Lung (tissue), 16 donors: ENCODE results near the gene PCTP. TPM values are rescaled to one million over a fixed set of nuclear protein-coding genes. Genes with fewer than 3 reads are reported as not detected.

Experiments used
- ATAC-seq: fragments of 200-7000 bp; cut with Tn5 transposase; one replicate; pipeline ENCODE4 v1.9.1; 2020; ENCODE audit warnings: moderate number of reproducible peaks; ENCODE audit not compliant: insufficient read depth, low FRiP score
- DNase-seq, 3 donors: peaks; one replicate each; pipeline ENCODE4 v3.0.0-alpha.2; 2013 to 2017
- H3K27ac ChIP-seq, 2 donors: one replicate each; pipeline ENCODE4 v1.5.1; 2013; ENCODE audit warnings: mild to moderate bottlenecking in 2 of 2, moderate library complexity in 2 of 2, control low read depth in 1 of 2, inconsistent platforms in 1 of 2, low read depth in 1 of 2, low read length in 1 of 2
- H3K27me3 ChIP-seq, 3 donors: one replicate each; pipeline ENCODE4 v1.5.1; 2013; ENCODE audit warnings: low read length in 2 of 3; ENCODE audit not compliant: control insufficient read depth in 3 of 3, insufficient read depth in 3 of 3
- H3K36me3 ChIP-seq, 4 donors: one replicate each; pipeline ENCODE4 v1.5.1; 2013; ENCODE audit warnings: low read length in 4 of 4, mild to moderate bottlenecking in 1 of 4, moderate library complexity in 1 of 4; ENCODE audit not compliant: control insufficient read depth in 4 of 4, insufficient read depth in 4 of 4
- H3K4me1 ChIP-seq, 5 donors: one replicate each; pipeline ENCODE4 v1.5.1; 2013; ENCODE audit warnings: low read length in 5 of 5, mild to moderate bottlenecking in 2 of 5, moderate library complexity in 1 of 5; ENCODE audit not compliant: control insufficient read depth in 5 of 5, insufficient read depth in 5 of 5
- H3K4me3 ChIP-seq: one replicate; pipeline ENCODE4 v1.5.1; 2013; ENCODE audit warnings: mild to moderate bottlenecking, control low read depth, moderate library complexity
- H3K9ac ChIP-seq, 2 donors: one replicate each; pipeline ENCODE4 v1.5.1; 2013; ENCODE audit warnings: low read length in 2 of 2, control low read depth in 1 of 2; ENCODE audit not compliant: insufficient read depth in 1 of 2
- H3K9me3 ChIP-seq, 4 donors: one replicate each; pipeline ENCODE4 v1.5.1; 2013; ENCODE audit warnings: low read length in 3 of 4, mild to moderate bottlenecking in 1 of 4, moderate library complexity in 1 of 4; ENCODE audit not compliant: control insufficient read depth in 4 of 4, insufficient read depth in 3 of 4
- CTCF ChIP-seq: IDR thresholded peaks from 2 replicates; pipeline ENCODE4 v1.5.1; 2012; ENCODE audit warnings: mild to moderate bottlenecking; ENCODE audit errors: control extremely low read depth, extremely low read depth
- WGBS, 2 donors: extraction: QIAGEN DNeasy Blood & Tissue Kit; methylation state at CpG; one replicate each; pipeline ENCODE4 v1.1.7; 2013; 5-methylcytosine and 5-hydroxymethylcytosine counted together
- long read RNA-seq, 5 donors: transcript quantifications; one replicate each; lab custom pipeline, GENCODE V29; 2026
- polyA plus RNA-seq, 2 donors: library from polyadenylated mRNA; stranded (reverse); fragments of 200-250 nt; gene quantifications; one replicate each; pipeline ENCODE4 v1.2.1, GENCODE V29; 2013
- total RNA-seq, 2 donors: library from RNA; depleted of rRNA in 1 of 2; stranded (reverse); fragments of >200 nt in 1 of 2; gene quantifications; one replicate each; pipeline ENCODE4 v1.2.1, GENCODE V29; 2014 to 2021
- donor health status: control.
- donor health status: control.
- donor health status: Bipolar disorder and iron deficiency.
- donor health status: healthy.
- donor health status: DM: yes; HTN: yes; CAD: no.

Gene PCTP
- total RNA-seq (10 to 100 TPM; 14.3 to 23.8 TPM), polyA plus RNA-seq (10 to 100 TPM; 14.3 to 34.2 TPM)
- long read RNA-seq, donor 1, transcript PCTP-201 (6 exons, 2,044 nt), result major isoform, 5 of 8 reads
- long read RNA-seq, donor 1, partial matches to known transcripts, result 0 of 8 reads
- long read RNA-seq, donor 1, other reads (novel, unspliced or antisense), result 0 of 8 reads
- long read RNA-seq, donor 2, partial matches to known transcripts, result 0 of 5 reads
- long read RNA-seq, donor 2, other reads (novel, unspliced or antisense), result 0 of 5 reads
- long read RNA-seq, donor 3, partial matches to known transcripts, result 6 of 8 reads
- long read RNA-seq, donor 3, other reads (novel, unspliced or antisense), result 0 of 8 reads
- long read RNA-seq, donor 4, partial matches to known transcripts, result 0 of 4 reads
- long read RNA-seq, donor 4, other reads (novel, unspliced or antisense), result 0 of 4 reads
- long read RNA-seq, donor 5, partial matches to known transcripts, result 0 of 6 reads
- long read RNA-seq, donor 5, other reads (novel, unspliced or antisense), result 0 of 6 reads

GRCh38 chr17:55750750-55751657 lies at the start of gene PCTP:
PCTP (plus strand) TSS chr17:55751051; CDS start chr17:55751104, 53 bp downstream.
- WGBS, 2 donors, result 1 to 2% methylated on average over 52 to 53 of the region's 53 CpGs
- Histone ChIP-seq H3K27me3 (no peaks in the 10 kb centered on the region), H3K9ac (peak within 1 kb of the TSS; percentile 6 to 84), H3K9me3 (no peaks in the 10 kb centered on the region), H3K36me3 (peaks cover 0 to 5% (median 1%) of the 10 kb centered on the region in 4 donors), H3K27ac (peak within 1 kb of the TSS; percentile 90 to 96), H3K4me3 (peak within 1 kb of the TSS; percentile 85), H3K4me1 (peaks cover 5 to 11% (median 7%) of the 10 kb centered on the region in 5 donors)
- peak; percentile 99 for ATAC-seq
- no peak for TF ChIP-seq CTCF
- peak; percentile 93 to 94 (median 94) for DNase-seq

- WGBS, 2 donors, result 66 to 74% methylated on average over 7 of the region's 7 CpGs
- no peaks in the 10 kb centered on the region for H3K27me3 ChIP-seq
- DNase-seq (no peak), ATAC-seq (no peak)
- H3K9ac ChIP-seq, result no peak overlapping the region
- peaks cover 0 to 1% (median 0%) of the 10 kb centered on the region in 5 donors for H3K4me1 ChIP-seq
- H3K4me3 ChIP-seq, result no peak overlapping the region
- no peak overlapping the region for H3K27ac ChIP-seq
- no peaks in the 10 kb centered on the region for H3K36me3 ChIP-seq
- no peak for TF ChIP-seq CTCF
- no peaks in the 10 kb centered on the region for H3K9me3 ChIP-seq
Measured at GRCh38 chr17:55702150-55702549, 48.7 kb upstream of the PCTP start.

GRCh38 chr17:55704401-55704800 lies 46.5 kb upstream of the PCTP start:
- Histone ChIP-seq H3K27ac (no peak overlapping the region), H3K4me1 (peaks cover 0 to 4% (median 0%) of the 10 kb centered on the region in 5 donors), H3K36me3 (no peaks in the 10 kb centered on the region), H3K4me3 (no peak overlapping the region), H3K9ac (no peak overlapping the region), H3K9me3 (no peaks in the 10 kb centered on the region), H3K27me3 (no peaks in the 10 kb centered on the region)
- no peak for TF ChIP-seq CTCF
- ATAC-seq (no peak), DNase-seq (no peak)
- 30 to 54% methylated on average over 1 of the region's 1 CpG for WGBS, 2 donors
